AG08395 (cell line): ENCODE measurements around the gene ABTB2.

Source experiments
- DNase-seq: peaks from one replicate; pipeline ENCODE4 v3.0.0; 2012; ENCODE audit warnings: mixed read lengths, low spot score

Gene ABTB2

GRCh38 chr11:34341931-34342533, 15.8 kb downstream of the ABTB2 start:
- DNase-seq, result peak; percentile 31

- no peak for DNase-seq
Measured at GRCh38 chr11:34341096-34341495, 16.7 kb downstream of the ABTB2 start.

GRCh38 chr11:34340653-34341052, 17.2 kb downstream of the ABTB2 start:
- DNase-seq, result no peak

- DNase-seq, result no peak
Measured at GRCh38 chr11:34339149-34340064, 18.4 kb downstream of the ABTB2 start.

- DNase-seq, result no peak
Measured at GRCh38 chr11:34337016-34337415, 20.8 kb downstream of the ABTB2 start.

- no peak for DNase-seq
Measured at GRCh38 chr11:34335801-34336200, 22.0 kb downstream of the ABTB2 start.

- DNase-seq, result no peak
Measured at GRCh38 chr11:34335331-34335730, 22.5 kb downstream of the ABTB2 start.

GRCh38 chr11:34333787-34334186, 24.0 kb downstream of the ABTB2 start:
- no peak for DNase-seq

- DNase-seq, result no peak
Measured at GRCh38 chr11:34332524-34332923, 25.3 kb downstream of the ABTB2 start.

- DNase-seq, result peak; percentile 41
Measured at GRCh38 chr11:34331736-34332135, 26.1 kb downstream of the ABTB2 start.

GRCh38 chr11:34331329-34331728, 26.5 kb downstream of the ABTB2 start:
- peak; percentile 83 for DNase-seq

- DNase-seq, result no peak
Measured at GRCh38 chr11:34330653-34331052, 27.2 kb downstream of the ABTB2 start.

GRCh38 chr11:34329876-34330275, 27.9 kb downstream of the ABTB2 start:
- no peak for DNase-seq

- DNase-seq, result no peak
Measured at GRCh38 chr11:34328632-34328910, 29.2 kb downstream of the ABTB2 start.

GRCh38 chr11:34327804-34328631, 29.8 kb downstream of the ABTB2 start:
- no peak for DNase-seq

- DNase-seq, result no peak
Measured at GRCh38 chr11:34324466-34324865, 33.3 kb downstream of the ABTB2 start.

GRCh38 chr11:34323601-34324000, 34.2 kb downstream of the ABTB2 start:
- peak; percentile 20 for DNase-seq

- DNase-seq, result peak; percentile 60
Measured at GRCh38 chr11:34318111-34319037, 39.4 kb downstream of the ABTB2 start.

GRCh38 chr11:34317666-34318065, 40.1 kb downstream of the ABTB2 start:
- no peak for DNase-seq

- DNase-seq, result no peak
Measured at GRCh38 chr11:34317036-34317360, 40.8 kb downstream of the ABTB2 start.

- DNase-seq, result no peak
Measured at GRCh38 chr11:34316347-34317035, 41.3 kb downstream of the ABTB2 start.
